RPMI8226 (cell line): Measurements from ENCODE around the gene HAVCR1.
"Not testable (repeated sequence)": the region's sequence is repeated elsewhere in the genome, so short reads cannot be mapped to it uniquely, and the experiment has no call there.

Experiments used
- DNase-seq: peaks from one replicate; pipeline ENCODE4 v3.0.0-alpha.2; 2015

HAVCR1 gene

GRCh38 chr5:157047898-157048297 is 11.0 kb downstream of the HAVCR1 start:
- no peak for DNase-seq

- DNase-seq: not testable (repeated sequence)
These were observed 11.9 kb downstream of the HAVCR1 start for GRCh38 chr5:157047016-157047415.

GRCh38 chr5:157046041-157046440 is 12.9 kb downstream of the HAVCR1 start:
- peak; percentile 35 for DNase-seq

- no peak for DNase-seq
These were observed 13.3 kb downstream of the HAVCR1 start for GRCh38 chr5:157045601-157046000.

GRCh38 chr5:157038568-157039187 is 20.2 kb downstream of the HAVCR1 start:
- peak; percentile 40 for DNase-seq

GRCh38 chr5:157034106-157035072 is 24.5 kb downstream of the HAVCR1 start:
- not testable (repeated sequence) for DNase-seq

- no peak for DNase-seq
These were observed 25.8 kb downstream of the HAVCR1 start for GRCh38 chr5:157033071-157033583.

GRCh38 chr5:157030692-157031091 is 28.2 kb downstream of the HAVCR1 start:
- DNase-seq: no peak

- DNase-seq: no peak
These were observed 29.5 kb downstream of the HAVCR1 start for GRCh38 chr5:157029457-157029856.

- DNase-seq: not testable (repeated sequence)
These were observed 31.3 kb downstream of the HAVCR1 start for GRCh38 chr5:157027663-157028062.

- peak; percentile 25 for DNase-seq
These were observed 32.0 kb downstream of the HAVCR1 start for GRCh38 chr5:157026789-157027424.

- DNase-seq: no peak
These were observed 33.7 kb downstream of the HAVCR1 start for GRCh38 chr5:157025093-157025698.

- no peak for DNase-seq
These were observed 34.5 kb downstream of the HAVCR1 start for GRCh38 chr5:157024208-157024959.

GRCh38 chr5:157022024-157022423 is 36.9 kb downstream of the HAVCR1 start:
- DNase-seq: no peak

GRCh38 chr5:157020511-157021222 is 38.2 kb downstream of the HAVCR1 start:
- DNase-seq: no peak

GRCh38 chr5:157020002-157020401 is 38.9 kb downstream of the HAVCR1 start:
- DNase-seq: no peak

GRCh38 chr5:157014143-157014542 is 44.8 kb downstream of the HAVCR1 start:
- not testable (repeated sequence) for DNase-seq

GRCh38 chr5:157006262-157006661 is 52.7 kb downstream of the HAVCR1 start:
- DNase-seq: no peak

- no peak for DNase-seq
These were observed 53.9 kb downstream of the HAVCR1 start for GRCh38 chr5:157004893-157005551.

GRCh38 chr5:156991714-156992113 is 67.2 kb downstream of the HAVCR1 start:
- DNase-seq: no peak

GRCh38 chr5:156984064-156984463 is 74.9 kb downstream of the HAVCR1 start:
- no peak for DNase-seq
